Endometrium (tissue), 2 donors: Measurements from ENCODE around the gene PLD5.
"Not testable (repeated sequence)": the region's sequence is repeated elsewhere in the genome, so short reads cannot be mapped to it uniquely, and the experiment has no call there.

Source experiments
- FAIRE-seq: peaks from 2 replicates; lab custom pipeline; 2012; peaks lifted over from hg19 to GRCh38; lab: Jason Lieb, UNC
- donor health status: control.
- donor health status: control.

PLD5 gene

GRCh38 chr1:242209063-242209462 is 315.4 kb downstream of the PLD5 start:
- FAIRE-seq, result no peak

DNA sequence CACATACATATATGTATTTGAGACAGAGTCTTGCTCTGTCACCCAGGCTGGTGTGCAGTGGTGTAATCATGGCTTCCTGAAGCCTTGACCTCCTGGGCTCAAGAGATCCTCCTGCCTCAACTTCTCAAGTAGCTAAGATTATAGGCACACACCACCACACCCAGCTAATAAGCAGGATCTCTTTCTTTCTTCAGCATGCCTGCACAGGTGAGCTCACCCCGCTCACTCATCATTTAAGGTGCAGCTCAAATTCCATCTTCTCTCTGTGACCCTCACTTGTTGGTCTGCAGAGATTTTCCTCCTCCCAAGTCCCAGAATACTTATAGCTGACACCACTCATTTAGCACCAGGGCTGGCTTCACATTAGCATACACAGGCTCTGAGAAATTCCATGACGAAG is 316.5 kb downstream of the PLD5 start:
- no peak for FAIRE-seq

DNA sequence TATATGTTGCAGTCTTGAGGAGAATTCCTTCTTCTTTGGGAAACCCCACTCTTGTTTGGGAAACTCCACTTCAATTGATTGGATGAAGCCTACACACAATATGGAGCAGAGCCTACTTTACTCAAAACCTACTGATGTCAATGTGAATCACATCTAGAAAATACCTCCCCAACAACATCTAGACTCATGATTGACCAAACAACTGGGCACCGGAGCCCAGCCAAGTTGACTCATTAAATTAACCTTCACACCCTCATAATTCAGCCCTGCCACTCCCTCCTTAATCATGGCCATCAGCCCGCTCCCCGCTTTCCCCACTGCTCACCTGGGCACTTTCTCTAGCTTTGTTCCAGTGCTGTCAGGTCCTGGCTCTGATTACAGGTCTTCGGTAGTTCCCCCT is 317.5 kb downstream of the PLD5 start:
- no peak for FAIRE-seq

GRCh38 chr1:242205622-242206489 is 318.6 kb downstream of the PLD5 start:
- no peak for FAIRE-seq

DNA sequence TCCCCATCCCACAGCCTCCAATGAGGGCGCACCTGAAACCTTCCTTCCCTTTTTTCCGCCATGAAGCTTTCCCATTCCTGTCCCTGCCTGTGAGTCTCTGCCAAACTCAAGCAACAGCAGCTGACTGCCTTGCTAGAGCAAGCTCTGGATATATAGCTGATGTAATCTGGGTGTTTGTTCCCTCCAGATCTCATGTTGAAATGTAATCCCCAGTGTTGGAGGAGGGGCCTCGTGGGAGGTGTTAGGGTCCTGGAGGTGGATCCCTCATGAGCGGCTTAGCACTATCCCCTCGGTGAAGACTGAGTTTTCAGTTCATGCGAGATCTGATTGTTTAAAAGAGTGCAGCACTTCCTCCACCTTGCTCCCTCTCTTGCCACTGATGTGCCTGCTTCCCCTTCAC is 321.2 kb downstream of the PLD5 start:
- FAIRE-seq, result no peak

DNA sequence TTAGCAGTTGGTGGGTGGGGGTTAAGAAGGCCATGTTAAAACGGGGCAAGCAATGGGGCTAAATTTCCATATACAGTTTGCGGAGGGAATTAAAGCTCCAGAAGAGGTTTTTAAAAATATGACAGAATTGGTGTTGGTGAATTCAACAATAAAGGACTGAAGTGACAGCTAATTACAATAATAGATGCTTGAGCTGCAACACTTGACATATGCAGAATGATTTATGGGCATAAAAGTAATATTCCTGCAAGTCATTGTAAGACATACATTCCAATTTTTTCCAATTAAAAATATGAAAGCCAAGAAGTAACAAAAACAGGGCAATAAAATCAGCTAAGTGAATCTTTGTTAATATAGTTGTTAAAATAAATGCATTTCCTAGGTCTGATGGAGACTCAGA is 323.4 kb downstream of the PLD5 start:
- no peak for FAIRE-seq

DNA sequence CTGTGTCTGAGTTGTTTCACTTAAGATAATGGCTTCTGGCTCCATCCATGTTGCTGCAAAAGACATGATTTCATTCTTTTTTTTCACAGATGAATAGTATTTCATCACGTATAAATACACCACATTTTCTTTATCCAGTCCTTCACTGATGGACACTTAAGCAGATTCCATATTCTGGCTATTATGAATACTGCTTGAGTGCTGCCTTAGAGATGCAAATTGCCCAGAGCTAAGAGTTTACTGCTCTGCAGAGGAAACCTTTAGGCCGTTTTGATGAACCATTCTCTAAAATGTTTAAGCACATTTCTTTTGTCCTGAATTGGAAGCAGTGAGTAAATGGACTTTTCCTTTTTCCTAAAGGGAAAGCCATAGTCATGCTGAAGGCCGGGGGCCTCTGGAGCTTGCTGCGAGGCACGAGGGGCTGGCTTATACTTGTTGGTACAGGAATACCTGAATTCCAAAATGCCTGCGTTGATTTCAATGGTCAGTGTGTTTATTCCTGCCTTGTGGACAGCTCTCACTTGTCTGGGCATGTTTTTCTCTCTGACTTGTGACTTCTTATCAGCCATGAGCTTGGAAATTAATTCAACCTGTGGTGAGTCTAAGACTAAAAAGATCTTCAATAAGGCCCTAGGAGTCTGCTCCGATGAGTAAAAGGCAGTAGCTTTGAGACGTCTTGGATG is 324.6 kb downstream of the PLD5 start:
- FAIRE-seq, result no peak

- no peak for FAIRE-seq
Measured at GRCh38 chr1:242197907-242198820, 326.3 kb downstream of the PLD5 start.

GRCh38 chr1:242196914-242197313 is 327.6 kb downstream of the PLD5 start:
- no peak for FAIRE-seq

DNA sequence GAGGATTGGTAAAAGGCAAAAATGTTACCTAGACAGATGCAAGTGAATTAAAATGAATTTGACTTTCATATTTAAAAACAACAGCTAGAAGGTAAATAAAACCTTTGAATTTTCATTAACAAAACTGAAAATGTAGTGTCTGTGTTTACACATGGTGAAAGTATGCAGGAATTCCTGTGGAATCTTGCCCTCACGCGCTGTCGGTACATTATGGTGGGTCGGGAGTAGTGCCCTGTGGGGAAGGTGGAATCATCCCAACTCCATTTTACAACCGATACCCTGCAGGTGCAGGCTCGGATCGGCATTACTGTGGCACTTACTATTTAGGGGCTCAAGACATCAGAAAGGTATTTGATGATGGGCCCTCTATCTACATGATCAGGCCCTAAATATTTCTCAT is 328.4 kb downstream of the PLD5 start:
- FAIRE-seq, result no peak

GRCh38 chr1:242189591-242189990 is 334.9 kb downstream of the PLD5 start:
- FAIRE-seq, result no peak

DNA sequence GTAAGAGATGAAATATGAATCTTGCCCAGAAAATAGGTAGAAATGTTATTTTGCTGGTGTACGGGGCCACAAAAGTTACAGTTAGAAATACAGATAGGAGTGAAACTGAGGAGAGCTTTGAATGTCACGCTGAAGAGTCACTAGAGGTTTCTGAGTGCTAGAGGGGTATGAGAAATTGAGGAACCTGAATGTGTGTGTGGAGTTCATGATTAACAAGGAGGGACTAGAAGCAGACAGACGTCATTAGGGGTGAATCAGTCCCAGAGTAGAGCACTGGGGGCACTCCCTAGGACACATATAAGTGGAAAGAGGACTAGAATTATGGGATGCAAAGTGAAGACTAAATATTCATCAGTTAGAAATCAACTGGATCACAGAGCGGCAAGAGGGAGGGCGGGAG is 336.7 kb downstream of the PLD5 start:
- FAIRE-seq, result no peak

DNA sequence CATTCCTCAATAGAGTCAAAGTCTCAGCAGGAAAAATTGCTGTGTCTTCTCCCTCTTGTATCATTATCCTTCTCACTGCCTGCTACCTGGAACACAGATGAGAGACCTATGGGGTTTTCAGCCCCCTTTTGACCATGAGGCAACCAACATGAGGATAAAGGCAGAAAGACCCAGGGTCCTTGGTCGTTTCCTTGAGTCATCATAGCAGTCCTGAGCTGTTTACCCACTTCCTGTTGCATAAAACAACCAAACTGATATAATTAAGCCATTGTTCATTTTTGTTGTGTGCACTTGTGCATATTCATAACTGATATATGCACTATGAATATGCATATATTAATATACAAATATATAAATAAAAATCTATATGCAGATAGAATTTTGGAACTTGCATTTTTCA is 337.3 kb downstream of the PLD5 start:
- no peak for FAIRE-seq

DNA sequence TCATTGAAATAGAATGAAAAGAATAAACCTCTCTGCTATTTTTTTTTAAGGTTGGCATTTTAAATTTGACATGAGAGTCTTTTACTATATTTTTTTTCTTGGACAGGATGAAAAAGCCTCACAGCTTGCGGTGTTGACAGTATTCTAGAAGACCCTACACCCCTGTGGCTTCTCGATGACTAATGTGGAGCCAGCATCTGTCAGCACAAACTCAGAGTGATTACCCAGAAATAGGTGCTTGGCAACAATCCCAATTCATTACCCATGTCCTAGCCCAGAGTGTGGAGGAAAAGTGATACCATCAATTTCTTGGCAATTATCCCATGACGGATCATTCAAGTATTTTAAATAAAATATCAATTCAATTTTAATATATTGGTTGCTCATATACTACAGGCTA is 338.8 kb downstream of the PLD5 start:
- FAIRE-seq, result no peak

GRCh38 chr1:242184955-242185354 is 339.5 kb downstream of the PLD5 start:
- no peak for FAIRE-seq

GRCh38 chr1:242179767-242180166 is 344.7 kb downstream of the PLD5 start:
- FAIRE-seq, result not testable (repeated sequence)

GRCh38 chr1:242178924-242179708 is 345.4 kb downstream of the PLD5 start:
- no peak for FAIRE-seq

DNA sequence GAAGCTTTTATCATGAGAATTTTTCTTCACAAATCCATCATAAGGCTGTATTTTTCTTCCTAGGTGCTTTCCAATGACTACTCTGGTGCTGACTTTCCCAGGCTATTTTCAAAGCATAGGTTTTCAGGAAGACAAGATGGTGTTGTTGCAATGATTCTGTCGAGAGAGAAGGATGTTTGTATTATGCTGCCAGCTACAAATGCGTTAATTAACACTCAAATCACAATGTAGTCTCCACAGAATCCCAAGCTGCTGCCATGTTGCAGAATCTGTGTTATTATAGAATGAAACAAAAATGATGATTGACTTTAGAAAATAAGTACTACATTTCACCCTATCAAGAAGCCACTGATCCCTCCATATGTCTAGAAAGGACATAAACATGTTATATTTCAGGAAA is 346.1 kb downstream of the PLD5 start:
- no peak for FAIRE-seq

DNA sequence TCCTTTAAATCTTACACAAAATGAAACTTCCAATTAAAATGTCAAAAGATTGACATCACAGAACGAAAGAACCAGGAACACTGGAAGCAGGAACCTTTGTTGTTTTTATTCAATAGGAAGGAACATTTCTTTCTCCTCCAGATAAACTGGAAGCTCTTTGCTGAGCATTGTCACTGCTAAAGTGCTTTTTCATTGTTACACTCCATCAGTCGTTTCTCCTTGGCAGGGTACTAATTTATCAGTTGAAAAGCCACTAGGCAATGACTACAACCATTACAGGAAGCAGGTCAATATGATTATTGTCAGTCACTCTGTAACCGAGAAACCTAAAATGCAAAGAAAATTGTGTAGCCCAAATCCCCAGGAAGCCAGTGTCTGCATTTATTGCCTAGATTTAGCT is 362.4 kb downstream of the PLD5 start:
- no peak for FAIRE-seq

- no peak for FAIRE-seq
Measured at GRCh38 chr1:242147096-242147976, 377.2 kb downstream of the PLD5 start.

DNA sequence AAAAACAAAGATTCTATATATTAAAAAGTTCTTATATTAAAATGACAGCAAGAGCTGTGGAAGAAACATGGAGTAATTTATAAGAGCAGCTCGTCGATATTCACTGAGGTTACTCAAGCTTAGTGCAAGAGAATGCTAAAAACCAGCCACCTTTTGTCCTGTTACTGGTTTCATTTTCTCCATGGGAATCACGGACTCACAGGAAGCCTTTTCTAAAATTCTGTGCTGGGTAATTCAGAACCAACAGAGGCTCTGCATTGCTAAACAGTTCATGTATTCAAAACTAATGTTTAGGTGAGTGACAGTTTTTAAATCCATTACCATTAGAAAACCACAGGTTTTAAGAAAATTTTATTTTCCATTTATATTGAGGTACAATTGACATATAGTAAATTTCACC is 377.8 kb downstream of the PLD5 start:
- no peak for FAIRE-seq
